ENCODE data around the gene GRB10. TPM values are rescaled to one million over a fixed set of nuclear protein-coding genes. Genes with fewer than 3 reads are reported as not detected.

The GRB10 gene
- polyA plus RNA-seq, 3 donors, result 1.3 to 3.1 (median 1.5) TPM

- peaks cover 4% of the 10 kb centered on the region for H4K20me1 ChIP-seq (ENCODE audit: insufficient read depth, low read length)
- no peak overlapping the region for H3K4me3 ChIP-seq (replicated peaks in 1 of 3; ENCODE audit: low read depth in 2 of 3, low read length in 3 of 3)
- H3K27me3 ChIP-seq (ENCODE audit: control insufficient read depth in 2 of 2, insufficient read depth in 2 of 2, low read length in 2 of 2), result peaks cover 18 to 36% of the 10 kb centered on the region in 2 donors
- TF ChIP-seq, protein P1, sequence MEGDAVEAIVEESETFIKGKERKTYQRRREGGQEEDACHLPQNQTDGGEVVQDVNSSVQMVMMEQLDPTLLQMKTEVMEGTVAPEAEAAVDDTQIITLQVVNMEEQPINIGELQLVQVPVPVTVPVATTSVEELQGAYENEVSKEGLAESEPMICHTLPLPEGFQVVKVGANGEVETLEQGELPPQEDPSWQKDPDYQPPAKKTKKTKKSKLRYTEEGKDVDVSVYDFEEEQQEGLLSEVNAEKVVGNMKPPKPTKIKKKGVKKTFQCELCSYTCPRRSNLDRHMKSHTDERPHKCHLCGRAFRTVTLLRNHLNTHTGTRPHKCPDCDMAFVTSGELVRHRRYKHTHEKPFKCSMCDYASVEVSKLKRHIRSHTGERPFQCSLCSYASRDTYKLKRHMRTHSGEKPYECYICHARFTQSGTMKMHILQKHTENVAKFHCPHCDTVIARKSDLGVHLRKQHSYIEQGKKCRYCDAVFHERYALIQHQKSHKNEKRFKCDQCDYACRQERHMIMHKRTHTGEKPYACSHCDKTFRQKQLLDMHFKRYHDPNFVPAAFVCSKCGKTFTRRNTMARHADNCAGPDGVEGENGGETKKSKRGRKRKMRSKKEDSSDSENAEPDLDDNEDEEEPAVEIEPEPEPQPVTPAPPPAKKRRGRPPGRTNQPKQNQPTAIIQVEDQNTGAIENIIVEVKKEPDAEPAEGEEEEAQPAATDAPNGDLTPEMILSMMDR (IDR thresholded peaks at IDR 0.05), result no peak
- no peaks in the 10 kb centered on the region for H3K36me3 ChIP-seq (replicated peaks in 1 of 2; ENCODE audit: control insufficient read depth in 1 of 2, insufficient read depth in 2 of 2, low read length in 2 of 2)
- Mint-ChIP-seq H3K36me3 (no peaks in the 10 kb centered on the region), H3K4me1 (peaks cover 15% of the 10 kb centered on the region), H3K27ac (no peak overlapping the region), H3K4me3 (no peak overlapping the region), H3K27me3 (ENCODE audit: low read depth in 3 of 3) (peaks cover 21 to 30% (median 23%) of the 10 kb centered on the region in 3 donors), H3K9me3 (peaks cover 0 to 6% (median 2%) of the 10 kb centered on the region in 7 donors)
- 100% methylated on average over 1 of the region's 5 CpGs for WGBS (ENCODE audit: insufficient coverage)
- H3K27ac ChIP-seq (ENCODE audit: low read depth in 1 of 2, low read length in 2 of 2), result no peak overlapping the region
- no peaks in the 10 kb centered on the region for H3K9me3 ChIP-seq (replicated peaks in 1 of 2; ENCODE audit: control insufficient read depth in 1 of 2, insufficient read depth in 1 of 2, low read length in 2 of 2)
- DNase-seq, result no peak
- intact Hi-C loops (cut with micrococcal nuclease), result no loop called here
- no peak overlapping the region for H2AFZ ChIP-seq (ENCODE audit: insufficient read depth, low read depth, low read length, poor library complexity, severe bottlenecking)
- no peak overlapping the region for H3K4me2 ChIP-seq (replicated peaks; ENCODE audit: extremely low read depth, low read length, poor library complexity, severe bottlenecking)
- H3K9ac ChIP-seq (ENCODE audit: insufficient read depth, low read length, poor library complexity, severe bottlenecking), result no peak overlapping the region
- peaks cover 14 to 16% of the 10 kb centered on the region in 2 donors for H3K4me1 ChIP-seq (ENCODE audit: control insufficient read depth in 1 of 2, insufficient read depth in 2 of 2, low read length in 2 of 2)
- H3K79me2 ChIP-seq (ENCODE audit: insufficient read depth, low read length), result peaks cover under 1% of the 10 kb centered on the region
These were observed 13.1 kb upstream of the GRB10 start for GRCh38 chr7:50795831-50796230.

DNA sequence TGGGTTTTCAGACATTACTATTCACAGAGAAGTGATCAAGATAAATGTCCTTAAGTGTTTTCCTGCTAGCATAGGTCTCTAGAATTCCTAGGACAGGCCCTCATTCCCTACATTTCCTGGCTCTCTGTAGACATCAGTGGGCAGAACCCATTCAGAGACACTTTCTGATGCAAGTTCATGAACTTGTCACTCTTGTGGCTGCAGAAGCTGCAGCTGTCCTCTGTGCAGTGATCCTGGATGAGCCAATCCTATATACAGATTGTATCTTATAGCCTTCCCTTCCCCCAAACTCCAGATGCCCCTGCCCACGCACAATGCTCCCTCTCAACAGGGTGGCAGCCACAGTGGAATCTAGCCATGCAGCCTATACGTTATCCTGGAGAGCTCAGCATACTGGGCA lies 12.6 kb upstream of the GRB10 start:
- no peaks in the 10 kb centered on the region for H3K9me3 ChIP-seq (replicated peaks in 1 of 2; ENCODE audit: control insufficient read depth in 1 of 2, insufficient read depth in 1 of 2, low read length in 2 of 2)
- H3K9ac ChIP-seq (ENCODE audit: insufficient read depth, low read length, poor library complexity, severe bottlenecking), result no peak overlapping the region
- Mint-ChIP-seq H3K36me3 (no peaks in the 10 kb centered on the region), H3K27me3 (ENCODE audit: low read depth in 3 of 3) (peaks cover 21 to 33% (median 25%) of the 10 kb centered on the region in 3 donors), H3K27ac (no peak overlapping the region), H3K4me1 (peaks cover 15% of the 10 kb centered on the region), H3K9me3 (peaks cover 0 to 6% (median 2%) of the 10 kb centered on the region in 7 donors), H3K4me3 (no peak overlapping the region)
- peaks cover 6% of the 10 kb centered on the region for H3K79me2 ChIP-seq (ENCODE audit: insufficient read depth, low read length)
- H3K27ac ChIP-seq (ENCODE audit: low read depth in 1 of 2, low read length in 2 of 2), result no peak overlapping the region
- H4K20me1 ChIP-seq (ENCODE audit: insufficient read depth, low read length), result peaks cover 6% of the 10 kb centered on the region
- H3K4me1 ChIP-seq (ENCODE audit: control insufficient read depth in 1 of 2, insufficient read depth in 2 of 2, low read length in 2 of 2), result peaks cover 14 to 16% of the 10 kb centered on the region in 2 donors
- intact Hi-C loops (cut with micrococcal nuclease), result no loop called here
- no peaks in the 10 kb centered on the region for H3K36me3 ChIP-seq (replicated peaks in 1 of 2; ENCODE audit: control insufficient read depth in 1 of 2, insufficient read depth in 2 of 2, low read length in 2 of 2)
- H2AFZ ChIP-seq (ENCODE audit: insufficient read depth, low read depth, low read length, poor library complexity, severe bottlenecking), result no peak overlapping the region
- no CpG with 5 or more reads among the region's 2 CpGs for WGBS (ENCODE audit: insufficient coverage)
- H3K4me2 ChIP-seq (replicated peaks; ENCODE audit: extremely low read depth, low read length, poor library complexity, severe bottlenecking), result no peak overlapping the region
- peaks cover 18 to 36% of the 10 kb centered on the region in 2 donors for H3K27me3 ChIP-seq (ENCODE audit: control insufficient read depth in 2 of 2, insufficient read depth in 2 of 2, low read length in 2 of 2)
- TF ChIP-seq, protein P1 (IDR thresholded peaks at IDR 0.05), result no peak
- no peak for DNase-seq
- no peak overlapping the region for H3K4me3 ChIP-seq (replicated peaks in 1 of 3; ENCODE audit: low read depth in 2 of 3, low read length in 3 of 3)

All from CD14-positive monocyte (primary cell).